A673 (cell line): Measurements from ENCODE around the gene SLN.

Source experiments
- EZH2 ChIP-seq: fragments of 200-600 bp; sonication (generic); IDR thresholded peaks from 2 replicates; pipeline ENCODE4 v1.6.1; 2017; ENCODE audit warnings: borderline replicate concordance, low read depth, mild to moderate bottlenecking, mixed read lengths, antibody characterized with exemption, low read length; ENCODE audit not compliant: poor library complexity, severe bottlenecking
- TF ChIP-seq, protein P1 (sequence below): fragments of 300-800, 200-600 bp; sonication (generic); conservative IDR thresholded peaks from 2 replicates; pipeline ENCODE4 v1.5.1; 2017; ENCODE audit warnings: low read depth, mild to moderate bottlenecking, antibody characterized with exemption, low read length, moderate library complexity, mixed read lengths

GRCh38 chr11:107675902-107676301 is 36.0 kb downstream of the SLN start:
- TF ChIP-seq, protein P1, sequence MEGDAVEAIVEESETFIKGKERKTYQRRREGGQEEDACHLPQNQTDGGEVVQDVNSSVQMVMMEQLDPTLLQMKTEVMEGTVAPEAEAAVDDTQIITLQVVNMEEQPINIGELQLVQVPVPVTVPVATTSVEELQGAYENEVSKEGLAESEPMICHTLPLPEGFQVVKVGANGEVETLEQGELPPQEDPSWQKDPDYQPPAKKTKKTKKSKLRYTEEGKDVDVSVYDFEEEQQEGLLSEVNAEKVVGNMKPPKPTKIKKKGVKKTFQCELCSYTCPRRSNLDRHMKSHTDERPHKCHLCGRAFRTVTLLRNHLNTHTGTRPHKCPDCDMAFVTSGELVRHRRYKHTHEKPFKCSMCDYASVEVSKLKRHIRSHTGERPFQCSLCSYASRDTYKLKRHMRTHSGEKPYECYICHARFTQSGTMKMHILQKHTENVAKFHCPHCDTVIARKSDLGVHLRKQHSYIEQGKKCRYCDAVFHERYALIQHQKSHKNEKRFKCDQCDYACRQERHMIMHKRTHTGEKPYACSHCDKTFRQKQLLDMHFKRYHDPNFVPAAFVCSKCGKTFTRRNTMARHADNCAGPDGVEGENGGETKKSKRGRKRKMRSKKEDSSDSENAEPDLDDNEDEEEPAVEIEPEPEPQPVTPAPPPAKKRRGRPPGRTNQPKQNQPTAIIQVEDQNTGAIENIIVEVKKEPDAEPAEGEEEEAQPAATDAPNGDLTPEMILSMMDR: no peak
- TF ChIP-seq EZH2: no peak
